Measurements from ENCODE around the gene ZNF738.
A peak's percentile ranks its signal among the peaks of the same experiment; 100 is the strongest.
"Not testable (repeated sequence)": the region's sequence is repeated elsewhere in the genome, so short reads cannot be mapped to it uniquely, and the experiment has no call there.

ZNF738 gene

DNA sequence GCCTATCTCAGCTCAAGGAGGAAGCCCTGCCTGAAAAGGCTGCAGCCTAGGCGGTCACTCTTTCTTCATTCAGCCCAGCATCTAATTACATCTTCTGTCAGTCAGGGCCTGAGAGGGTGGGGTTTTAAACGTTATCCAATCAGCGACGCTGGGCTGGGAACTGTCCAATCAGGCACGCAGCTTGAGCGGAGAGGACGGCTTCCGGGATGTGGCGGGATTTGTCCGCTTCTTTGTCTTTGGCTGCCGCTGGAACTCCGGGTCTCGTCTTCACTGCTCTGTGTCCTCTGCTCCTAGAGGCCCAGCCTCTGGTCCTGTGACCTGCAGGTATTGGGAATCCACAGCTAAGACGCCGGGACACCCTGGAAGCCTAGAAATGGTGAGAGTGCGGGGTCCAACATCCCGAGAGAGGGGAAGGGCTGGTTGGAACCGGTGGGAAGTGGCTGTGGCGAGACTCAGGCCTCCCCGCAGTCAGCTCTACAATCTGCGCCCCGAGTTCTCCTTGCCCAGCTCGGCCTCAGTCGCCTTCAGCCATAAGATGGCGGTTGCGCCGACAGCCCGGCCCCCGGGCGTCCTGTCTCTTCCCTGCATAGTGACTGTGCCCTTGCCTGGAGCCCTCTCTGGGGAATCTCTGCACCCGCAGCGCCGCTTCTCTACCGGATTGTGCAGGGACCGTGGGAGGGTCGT lies at the start of gene ZNF738:
Gene ZNF738 (plus strand): TSS at position 233 of the 684 bp plus-strand sequence. CDS start 141 bp downstream, at position 374.
- DNase-seq (ENCODE audit: low read depth in 3 of 3) = peak; percentile 72 to 77 (median 74)

DNA sequence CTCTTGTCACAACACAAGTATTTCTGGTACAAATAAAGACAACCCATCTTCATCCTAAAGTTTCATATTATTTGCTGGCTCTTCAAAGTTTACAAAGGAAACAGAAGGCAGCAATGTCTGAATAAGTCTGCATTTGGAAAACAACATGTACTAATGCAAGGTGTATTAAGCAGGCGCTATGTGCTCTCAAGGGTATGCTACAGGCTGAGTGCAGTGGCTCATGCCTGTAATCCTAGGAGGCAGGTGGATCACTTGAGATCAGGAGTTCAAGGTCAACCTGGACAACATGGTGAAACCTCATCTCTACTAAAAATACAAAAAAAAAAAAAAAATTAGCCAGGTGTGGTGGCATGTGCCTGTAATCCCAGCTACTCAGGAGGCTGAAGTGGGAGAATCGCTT lies 46.0 kb upstream of the ZNF738 start:
- not testable (repeated sequence) for DNase-seq (ENCODE audit: low read depth in 3 of 3)

DNA sequence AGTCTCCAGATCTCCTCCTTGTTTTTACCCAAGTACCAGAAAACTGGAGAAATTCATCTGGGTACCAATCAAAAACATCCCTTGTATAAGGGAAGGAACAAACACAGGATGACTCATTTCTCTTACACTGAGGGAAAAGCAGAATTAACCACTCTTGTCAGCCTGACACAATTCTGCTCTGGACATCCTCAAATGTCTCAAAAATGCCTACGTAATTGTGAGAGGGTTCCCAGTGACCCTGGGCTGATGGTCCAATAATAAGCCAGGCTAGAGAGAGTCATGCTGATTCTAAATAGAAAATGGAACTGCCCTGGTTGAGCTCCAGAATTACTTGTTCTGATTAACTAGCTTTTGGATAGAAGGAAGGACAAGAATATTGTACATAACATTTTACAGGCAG lies 44.1 kb upstream of the ZNF738 start:
- no peak for DNase-seq (ENCODE audit: low read depth in 3 of 3)

DNA sequence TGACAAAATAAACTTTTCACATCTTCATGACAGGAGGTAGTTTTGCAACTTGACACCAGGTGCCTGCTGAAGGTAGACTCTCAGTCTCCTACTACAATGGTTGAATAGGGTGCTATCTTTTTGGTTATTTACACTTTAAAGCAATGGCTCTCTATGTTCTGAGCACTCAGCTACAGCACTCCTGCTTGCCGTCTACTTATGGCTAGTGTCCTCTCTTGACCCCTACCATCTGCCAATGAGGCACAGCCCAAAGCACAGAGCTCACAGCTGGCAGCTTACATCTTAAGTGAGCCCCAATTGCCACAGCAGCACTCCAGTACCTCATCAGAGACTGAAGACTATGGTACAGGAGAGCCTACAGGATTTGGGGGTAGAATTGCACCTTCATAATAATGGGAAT lies 41.0 kb upstream of the ZNF738 start:
- no peak for DNase-seq (ENCODE audit: low read depth in 3 of 3)

DNA sequence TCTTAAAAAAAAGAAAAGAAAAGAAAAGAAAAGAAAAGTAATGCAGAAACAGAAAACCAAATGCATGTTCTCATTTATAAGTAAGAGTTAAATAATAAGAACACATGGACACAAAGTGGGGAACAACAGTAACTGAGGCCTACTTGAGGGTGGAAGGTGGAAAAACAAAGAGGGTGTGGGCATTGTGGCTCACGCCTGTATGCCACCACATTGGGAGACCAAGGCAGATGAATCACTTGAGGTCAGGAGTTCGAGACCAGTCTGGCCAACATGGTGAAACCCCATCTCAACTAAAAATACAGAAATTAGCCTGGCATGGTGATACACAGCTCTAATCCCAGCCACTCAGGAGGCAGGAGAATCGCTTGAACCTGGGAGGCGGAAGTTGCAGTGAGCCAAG lies 37.7 kb upstream of the ZNF738 start:
- DNase-seq (ENCODE audit: low read depth in 3 of 3) = no peak

DNA sequence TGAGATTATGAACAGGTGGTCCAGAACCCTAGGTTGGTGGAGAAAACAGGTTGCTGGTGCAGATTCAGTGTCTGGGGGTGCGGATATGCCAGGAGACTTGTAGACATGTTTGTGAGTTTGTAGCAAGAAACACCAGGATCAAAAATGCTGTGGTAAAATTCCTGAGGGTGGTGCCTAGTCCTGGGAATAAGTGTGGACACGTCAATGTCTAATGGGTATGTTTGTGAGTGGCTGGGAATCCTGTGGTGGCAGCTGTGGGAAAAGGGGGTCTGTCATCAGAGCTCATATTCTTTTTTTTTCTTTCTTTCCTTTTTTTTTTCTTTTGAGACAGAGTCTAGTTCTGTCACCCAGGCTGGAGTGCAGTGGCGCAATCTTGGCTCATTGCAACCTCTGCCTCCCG lies 36.8 kb upstream of the ZNF738 start:
- DNase-seq (ENCODE audit: low read depth in 3 of 3) = no peak

DNA sequence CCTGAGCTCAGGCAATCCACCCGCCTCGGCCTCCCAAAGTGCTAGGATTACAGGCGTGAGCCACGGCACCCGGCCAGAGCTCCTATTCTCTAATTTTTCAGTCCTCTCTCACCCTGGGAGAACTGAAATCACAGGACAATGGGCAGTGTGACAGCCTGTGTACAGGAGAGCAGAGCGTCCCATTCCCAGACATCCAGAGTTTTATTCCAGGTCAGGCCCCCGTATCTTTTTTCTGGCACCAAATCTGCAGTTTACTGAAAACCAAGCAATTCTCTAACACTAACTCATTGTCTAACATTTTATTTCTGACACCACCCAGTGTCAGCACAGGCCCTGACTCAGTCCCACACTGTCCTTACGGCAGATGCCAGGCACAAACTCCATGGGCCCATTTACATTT lies 36.3 kb upstream of the ZNF738 start:
- DNase-seq (ENCODE audit: low read depth in 3 of 3) = no peak

DNA sequence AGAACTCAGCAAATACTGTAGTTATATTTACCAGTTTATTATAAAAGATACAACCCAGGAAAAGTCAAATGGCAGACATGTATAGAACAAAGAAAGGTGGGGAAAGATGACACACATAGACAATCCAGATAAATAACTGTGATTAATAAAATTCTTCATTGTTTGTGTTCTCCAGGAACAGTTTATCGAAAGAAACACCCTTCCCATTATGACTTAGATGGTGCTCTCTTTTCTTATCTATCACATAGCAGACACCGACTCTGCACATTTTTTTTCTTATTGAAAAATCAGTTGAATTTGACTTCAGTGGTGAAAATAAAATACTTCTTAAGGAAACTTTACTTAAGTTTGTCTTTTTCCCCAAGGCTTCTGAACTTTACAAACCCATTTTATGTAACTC lies 35.8 kb upstream of the ZNF738 start:
- no peak for DNase-seq (ENCODE audit: low read depth in 3 of 3)

DNA sequence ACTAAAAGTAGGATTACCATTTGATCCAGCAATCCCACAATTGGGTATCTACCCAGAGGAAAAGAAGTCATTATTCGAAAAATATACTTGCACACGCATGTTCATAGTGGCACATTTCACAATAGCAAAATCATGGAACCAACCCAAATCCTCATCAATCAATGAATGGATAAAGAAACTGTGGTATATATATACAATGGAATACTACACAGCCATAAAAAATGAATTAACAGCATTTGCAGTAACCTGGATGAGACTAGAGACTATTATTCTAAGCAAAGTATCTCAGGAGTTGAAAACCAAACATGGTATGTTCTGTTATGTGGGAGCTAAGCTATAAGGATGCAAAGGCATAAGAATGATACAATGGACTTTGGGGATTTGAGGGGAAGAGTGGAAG lies 32.6 kb upstream of the ZNF738 start:
- no peak for DNase-seq (ENCODE audit: low read depth in 3 of 3)

DNA sequence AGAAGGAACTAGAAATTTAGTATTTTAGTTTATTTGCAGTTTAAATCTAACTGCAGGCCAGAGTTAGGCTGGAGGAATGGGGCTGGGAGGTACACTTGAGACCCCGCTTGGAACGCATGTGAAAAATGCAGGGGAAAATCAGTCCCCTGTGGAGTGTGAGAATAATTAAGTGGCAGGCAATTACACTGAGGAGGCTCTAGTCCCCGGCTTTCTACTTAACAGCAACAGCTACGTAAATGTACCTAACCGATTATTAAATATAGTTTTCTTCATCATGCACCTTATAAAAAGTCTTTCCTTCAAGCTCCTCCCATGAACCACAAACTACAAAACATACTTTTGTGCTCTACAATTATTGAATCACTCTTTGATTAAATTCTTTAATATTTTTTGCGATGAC lies 30.4 kb upstream of the ZNF738 start:
- DNase-seq (ENCODE audit: low read depth in 3 of 3) = no peak

DNA sequence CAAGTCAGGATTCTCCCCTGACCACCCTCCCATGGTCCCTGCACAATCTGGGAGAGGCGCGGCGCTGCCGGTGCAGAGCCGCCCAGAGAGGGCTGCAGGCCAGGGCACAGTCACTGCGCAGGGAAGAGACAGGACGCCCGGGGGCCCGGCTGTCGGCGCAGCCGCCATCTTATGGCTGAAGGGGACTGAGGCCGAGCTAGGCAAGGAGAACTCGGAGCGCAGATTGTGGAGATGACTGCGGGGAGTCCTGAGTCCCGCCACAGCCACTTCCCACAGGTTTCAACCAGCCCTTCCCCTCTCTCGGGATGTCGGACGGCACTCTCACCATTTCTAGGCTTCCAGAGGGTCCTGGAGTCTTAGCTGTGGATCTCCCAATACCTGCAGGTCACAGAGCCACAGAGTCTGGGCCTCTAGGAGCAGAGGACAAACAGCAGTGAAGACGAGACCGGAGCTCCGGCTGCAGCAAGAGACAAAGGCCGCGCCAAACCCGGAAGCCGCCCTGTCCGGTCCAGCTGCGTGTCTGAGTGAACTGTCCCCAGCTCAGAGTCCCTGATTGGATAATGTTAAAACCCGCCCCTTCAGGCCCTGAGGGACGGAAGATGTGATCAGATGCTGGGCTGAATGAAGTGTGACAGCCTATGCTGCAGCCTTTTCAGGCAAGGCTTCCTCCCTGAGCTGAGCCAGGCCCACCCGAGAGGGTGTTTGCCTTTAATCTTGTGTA lies 29.8 kb upstream of the ZNF738 start, which contains the start of gene ZNF708:
Gene ZNF708 (minus strand): TSS at position 526 of the 721 bp plus-strand sequence. CDS start 198 bp downstream, at position 328.
- DNase-seq (ENCODE audit: low read depth in 3 of 3) = peak; percentile 47 to 72 (median 71)

DNA sequence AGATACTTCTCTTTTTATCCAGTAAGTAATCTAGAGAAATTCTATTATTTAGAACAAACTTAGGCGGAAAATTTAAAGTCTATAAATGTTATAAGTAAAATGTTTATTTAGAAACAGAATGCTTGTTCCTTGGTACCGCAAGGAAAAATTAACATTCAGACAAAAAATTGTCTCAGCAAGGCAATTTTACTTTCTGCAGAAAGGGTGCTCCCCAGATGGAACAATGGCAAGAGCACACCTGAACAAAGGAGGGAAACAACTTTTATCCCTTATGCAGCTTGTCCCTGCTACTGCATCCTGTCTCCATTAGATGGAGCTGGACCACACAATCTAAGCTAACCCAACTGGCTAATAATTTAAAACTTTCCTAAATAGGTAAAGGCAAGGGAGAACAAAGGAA lies 23.1 kb upstream of the ZNF738 start:
- DNase-seq (ENCODE audit: low read depth in 3 of 3) = no peak

DNA sequence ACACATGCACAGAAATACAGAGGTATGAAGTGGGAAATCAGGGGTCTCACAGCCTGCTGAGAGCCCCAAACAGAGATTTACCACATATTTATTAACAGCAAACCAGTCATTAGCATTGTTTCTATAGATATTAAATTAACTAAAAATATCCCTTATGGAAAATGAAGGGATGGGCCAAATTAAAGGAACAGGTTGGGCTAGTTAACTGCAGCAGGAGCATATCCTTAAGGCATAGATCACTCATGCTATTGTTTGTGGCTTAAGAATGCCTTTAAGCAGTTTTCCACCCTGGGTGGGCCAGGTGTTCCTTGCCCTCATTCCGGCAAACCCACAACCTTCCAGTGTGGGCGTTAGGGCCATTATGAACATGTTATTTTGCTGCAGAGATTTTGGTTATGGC lies 14.0 kb upstream of the ZNF738 start:
- not testable (repeated sequence) for DNase-seq (ENCODE audit: low read depth in 3 of 3)

DNA sequence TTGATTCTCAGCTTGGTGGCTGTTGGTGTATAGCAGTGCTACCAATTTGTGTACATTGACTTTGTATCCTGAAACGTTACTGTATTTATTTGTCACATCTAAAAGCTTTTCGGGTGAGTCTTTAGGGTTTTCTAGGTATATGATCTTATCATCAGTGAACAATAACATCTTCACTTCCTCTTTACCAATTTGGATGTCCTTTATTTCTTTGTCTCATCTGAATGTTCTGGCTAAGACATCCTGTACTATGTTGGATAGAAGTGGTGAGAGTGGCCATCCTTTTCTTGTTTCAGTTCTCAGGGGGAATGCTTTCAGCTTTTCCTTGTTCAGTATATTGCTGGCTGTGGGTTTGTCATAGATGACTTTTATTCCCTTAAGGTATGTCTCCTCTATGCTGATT lies 6.0 kb upstream of the ZNF738 start:
- DNase-seq (ENCODE audit: low read depth in 3 of 3) = no peak

DNA sequence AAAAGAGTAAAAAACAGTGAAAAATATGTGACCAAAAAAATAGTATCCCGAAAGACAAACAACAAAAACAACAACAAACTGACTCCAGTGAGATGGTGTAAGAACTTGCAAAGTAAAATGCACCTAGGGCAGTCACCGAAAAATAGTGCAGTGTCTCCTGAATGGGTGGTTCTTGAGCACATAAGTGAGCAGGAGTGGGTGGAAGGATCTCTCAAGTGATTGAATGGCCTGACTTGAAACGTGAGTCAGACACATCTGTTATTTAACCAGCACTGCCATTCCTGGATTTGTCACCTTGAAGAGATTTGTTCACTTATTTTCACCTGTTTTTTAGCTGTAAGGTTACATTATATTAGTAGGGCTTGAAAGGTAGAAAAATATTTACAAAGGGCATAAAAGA lies 3.5 kb downstream of the ZNF738 start:
- DNase-seq (ENCODE audit: low read depth in 3 of 3) = no peak

DNA sequence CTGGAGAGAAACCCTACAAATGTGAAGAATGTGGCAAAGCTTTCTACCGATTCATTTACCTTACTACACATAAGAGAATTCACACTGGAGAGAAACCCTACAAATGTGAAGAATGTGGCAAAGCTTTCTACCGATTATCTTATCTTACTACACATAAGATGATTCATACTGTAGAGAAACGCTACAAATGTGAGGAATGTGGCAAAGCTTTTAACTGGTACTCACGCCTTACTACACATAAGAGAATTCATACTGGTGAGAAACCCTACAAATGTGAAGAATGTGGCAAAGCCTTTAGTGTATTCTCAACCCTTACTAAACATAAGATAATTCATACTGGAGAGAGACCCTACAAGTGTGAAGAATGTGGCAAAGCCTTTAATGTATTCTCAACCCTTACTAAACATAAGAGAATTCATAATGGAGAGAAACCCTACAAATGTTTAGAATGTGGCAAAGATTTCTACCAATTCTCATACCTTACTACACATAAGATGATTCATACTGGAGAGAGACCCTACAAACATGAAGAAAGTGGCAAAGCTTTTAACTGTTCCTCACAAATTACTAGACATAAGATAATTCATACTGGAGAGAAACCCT lies 25.3 kb downstream of the ZNF738 start:
- no peak for DNase-seq (ENCODE audit: low read depth in 3 of 3)

DNA sequence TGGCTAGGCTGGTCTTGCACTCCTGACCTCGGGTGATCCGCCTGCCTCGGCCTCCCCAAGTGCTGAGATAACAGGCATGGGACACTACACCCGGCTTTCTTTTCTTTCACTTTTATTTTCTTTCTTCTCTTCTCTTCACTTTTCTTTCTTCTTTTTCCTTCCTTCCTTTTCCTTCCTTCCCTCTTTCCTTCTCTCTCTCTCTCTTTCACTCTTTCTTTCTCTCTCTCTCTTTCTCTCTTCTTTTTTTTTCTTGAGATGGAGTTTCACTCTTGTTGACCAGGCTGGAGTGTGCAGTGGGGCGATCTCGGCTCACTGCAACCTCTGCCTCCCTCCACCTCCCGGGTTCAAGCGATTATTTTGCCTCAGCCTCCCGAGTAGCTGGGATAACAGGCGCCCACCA lies 37.3 kb downstream of the ZNF738 start:
- DNase-seq (ENCODE audit: low read depth in 3 of 3) = no peak

DNA sequence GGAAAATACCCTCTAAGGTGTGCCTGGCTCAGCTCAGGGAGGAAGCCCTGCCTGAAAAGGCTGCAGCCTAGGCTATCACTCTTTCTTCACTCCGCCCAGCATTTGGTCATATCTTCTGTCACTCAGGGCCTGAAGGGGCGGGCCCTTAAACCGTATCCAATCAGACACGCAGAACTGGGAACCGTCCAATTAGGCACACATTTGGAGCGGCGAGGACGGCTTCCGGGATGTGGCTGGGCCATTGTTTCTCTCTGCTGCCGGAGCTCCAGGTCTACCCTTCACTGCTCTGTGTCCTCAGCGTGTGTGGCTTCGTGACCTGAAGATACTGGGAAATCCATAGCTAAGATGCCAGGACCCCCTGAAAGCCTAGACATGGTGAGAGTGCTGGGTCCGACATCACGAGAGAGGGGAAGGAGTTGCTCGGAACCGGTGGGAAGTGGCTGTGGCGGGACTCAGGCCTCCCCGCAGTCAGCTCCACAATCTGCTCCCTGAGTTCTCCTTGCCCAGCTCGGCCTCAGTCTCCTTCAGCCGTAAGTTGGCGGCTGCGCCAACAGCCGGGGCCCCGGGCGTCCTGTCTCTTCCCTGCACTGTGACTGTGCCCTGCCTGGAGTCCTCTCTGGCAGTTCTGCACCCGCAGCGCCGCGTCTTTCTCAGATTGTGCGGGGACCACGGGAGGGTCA lies 38.2 kb downstream of the ZNF738 start, which contains the start of gene ZNF493:
Gene ZNF493 (plus strand): TSS at position 241 of the 680 bp plus-strand sequence. CDS start 105 bp downstream, at position 346.
- peak; percentile 69 to 87 (median 81) for DNase-seq (ENCODE audit: low read depth in 3 of 3)

DNA sequence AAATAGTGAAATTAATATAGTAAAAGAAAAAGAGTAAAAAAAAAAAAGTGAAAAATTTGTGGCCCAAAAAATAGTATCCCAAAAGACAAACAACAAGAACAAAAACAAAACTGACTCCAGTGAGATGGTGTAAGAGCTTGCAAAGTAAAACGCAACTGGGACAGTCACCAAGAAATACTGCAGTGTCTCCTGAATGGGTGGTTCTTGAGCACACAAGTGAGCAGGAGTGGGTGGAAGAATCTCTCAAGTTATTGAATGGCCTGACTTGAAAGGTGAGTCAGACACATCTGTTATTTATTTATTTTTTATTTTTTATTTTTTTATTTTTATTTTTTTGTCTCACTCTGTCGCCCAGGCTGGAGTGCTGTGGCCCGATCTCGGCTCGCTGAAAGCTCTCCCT lies 40.1 kb downstream of the ZNF738 start:
- DNase-seq (ENCODE audit: low read depth in 3 of 3) = no peak

DNA sequence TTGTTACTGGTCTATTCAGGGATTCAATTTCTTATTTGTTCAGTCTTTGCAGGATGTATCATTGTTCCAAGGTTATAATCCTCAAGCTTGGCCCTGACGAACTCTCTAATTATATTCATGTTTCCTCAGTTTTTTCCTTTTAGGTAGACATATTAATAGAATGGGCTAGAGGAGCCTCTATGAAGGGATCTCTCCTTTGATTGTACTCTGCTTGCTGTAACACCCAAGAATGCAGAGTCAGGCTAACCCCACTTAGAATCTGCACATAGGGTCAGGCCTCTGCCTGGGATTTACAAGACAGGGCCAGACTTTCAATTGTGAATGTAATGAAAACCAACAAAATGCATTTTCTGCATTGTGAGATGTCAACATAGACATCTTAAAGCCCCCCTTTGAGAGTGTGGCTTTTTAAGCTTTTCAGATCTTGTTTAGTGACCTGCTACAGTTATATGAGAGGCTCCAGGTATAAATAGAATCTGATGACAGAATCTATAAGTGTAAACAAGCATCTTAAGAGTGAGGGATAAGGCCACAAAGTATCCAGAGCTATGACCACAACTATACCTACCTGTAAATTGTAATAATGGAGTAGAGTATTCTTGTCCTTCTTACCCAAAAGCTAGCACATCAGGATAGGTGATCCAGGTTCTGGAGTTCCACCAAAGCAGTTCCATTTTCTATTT lies 43.6 kb downstream of the ZNF738 start:
- no peak for DNase-seq (ENCODE audit: low read depth in 3 of 3)

DNA sequence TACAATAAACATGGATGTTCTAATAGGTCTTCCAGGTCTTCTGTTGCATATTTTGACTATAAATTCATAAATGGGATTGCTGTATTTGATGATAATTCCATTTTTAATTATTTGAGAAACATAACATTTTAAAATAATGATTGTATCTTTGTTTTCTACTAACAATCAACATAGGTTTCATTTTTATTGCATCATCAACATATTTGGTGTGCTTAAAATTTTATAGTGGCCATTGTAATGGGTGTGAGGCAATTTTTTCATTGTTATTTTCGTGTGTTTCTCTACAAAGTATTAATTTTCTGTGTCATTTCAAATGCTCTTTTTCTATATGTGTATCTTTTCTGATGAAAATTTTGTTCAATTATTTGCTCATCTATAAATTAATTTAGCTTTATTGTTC lies 51.4 kb downstream of the ZNF738 start:
- no peak for DNase-seq (ENCODE audit: low read depth in 3 of 3)

DNA sequence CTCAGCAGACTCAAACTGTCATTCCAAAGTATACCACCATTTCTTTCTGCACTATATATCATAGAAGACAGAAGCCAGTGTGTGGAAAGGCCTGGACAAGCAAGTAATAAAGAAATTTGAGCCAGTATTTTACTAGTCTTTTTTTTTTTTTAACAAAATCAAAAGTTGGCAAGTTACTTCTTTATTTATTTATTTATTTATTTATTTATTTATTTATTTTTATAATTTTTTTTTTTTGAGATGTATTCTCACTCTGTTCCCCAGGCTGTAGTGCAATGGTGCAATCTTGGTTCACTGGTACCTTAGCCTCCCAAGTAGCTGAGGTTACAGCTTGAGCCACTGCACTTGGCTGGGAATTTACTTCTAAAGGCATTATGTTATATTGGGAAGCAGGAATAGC lies 63.4 kb downstream of the ZNF738 start:
- no peak for DNase-seq (ENCODE audit: low read depth in 3 of 3)

Data from stimulated activated CD4-positive, alpha-beta T cell treated with anti-CD3 and anti-CD28 coated beads, TNF-alpha, amount 100 ng/mL, for 48 hours (primary cell).